Activated T-cell treated with anti-CD3 and anti-CD28 coated beads for 4 hours (primary cell): Measurements from ENCODE around the gene HNRNPA2B1.
"Not testable (repeated sequence)": the region's sequence is repeated elsewhere in the genome, so short reads cannot be mapped to it uniquely, and the experiment has no call there.

ENCODE experiments used
- DNase-seq: peaks from one replicate; pipeline ENCODE4 v3.0.0-alpha.2; 2020

HNRNPA2B1 gene

GRCh38 chr7:26160896-26161295 lies 39.6 kb downstream of the HNRNPA2B1 start:
- DNase-seq = no peak

- no peak for DNase-seq
Measured at GRCh38 chr7:26159243-26159642, 41.3 kb downstream of the HNRNPA2B1 start.

- no peak for DNase-seq
Measured at GRCh38 chr7:26157520-26158105, 42.9 kb downstream of the HNRNPA2B1 start.

GRCh38 chr7:26156451-26157420 lies 43.8 kb downstream of the HNRNPA2B1 start:
- peak; percentile 37 for DNase-seq

- no peak for DNase-seq
Measured at GRCh38 chr7:26155531-26156375, 44.8 kb downstream of the HNRNPA2B1 start.

- DNase-seq = no peak
Measured at GRCh38 chr7:26153823-26154783, 46.4 kb downstream of the HNRNPA2B1 start.

GRCh38 chr7:26153241-26153822 lies 47.2 kb downstream of the HNRNPA2B1 start:
- no peak for DNase-seq

- not testable (repeated sequence) for DNase-seq
Measured at GRCh38 chr7:26152782-26153240, 47.7 kb downstream of the HNRNPA2B1 start.

GRCh38 chr7:26151953-26152781 lies 48.4 kb downstream of the HNRNPA2B1 start, which contains the start of gene NFE2L3:
TSS of gene NFE2L3 (plus strand) at chr7:26152198. CDS start at chr7:26152499, 301 bp downstream.
- DNase-seq = peak; percentile 73

- DNase-seq = no peak
Measured at GRCh38 chr7:26151650-26151952, 48.9 kb downstream of the HNRNPA2B1 start.

GRCh38 chr7:26151096-26151495 lies 49.5 kb downstream of the HNRNPA2B1 start:
- no peak for DNase-seq

- DNase-seq = no peak
Measured at GRCh38 chr7:26149391-26149977, 51.1 kb downstream of the HNRNPA2B1 start.

- DNase-seq = not testable (repeated sequence)
Measured at GRCh38 chr7:26148307-26148700, 52.2 kb downstream of the HNRNPA2B1 start.

- DNase-seq = not testable (repeated sequence)
Measured at GRCh38 chr7:26147646-26148306, 52.8 kb downstream of the HNRNPA2B1 start.

GRCh38 chr7:26147030-26147429 lies 53.5 kb downstream of the HNRNPA2B1 start:
- DNase-seq = no peak

GRCh38 chr7:26145238-26145637 lies 55.3 kb downstream of the HNRNPA2B1 start:
- DNase-seq = no peak

- DNase-seq = no peak
Measured at GRCh38 chr7:26144184-26145080, 56.1 kb downstream of the HNRNPA2B1 start.

GRCh38 chr7:26143298-26144048 lies 57.1 kb downstream of the HNRNPA2B1 start:
- DNase-seq = no peak
